VCaP (cell line): ENCODE data around the gene FAM234B.
"Not testable (repeated sequence)": the region's sequence is repeated elsewhere in the genome, so short reads cannot be mapped to it uniquely, and the experiment has no call there.

Experiments used
- H3K27ac ChIP-seq: fragments of 450-650 bp; 2 replicates; pipeline ENCODE4 v1.5.1; 2017
- CTCF ChIP-seq: fragments of 450-650 bp; conservative IDR thresholded peaks from 2 replicates; pipeline ENCODE4 v1.5.1; 2017; ENCODE audit warnings: mild to moderate bottlenecking, moderate library complexity

FAM234B gene

GRCh38 chr12:13045816-13046215 is 1.6 kb downstream of the FAM234B start:
- H3K27ac ChIP-seq: peak overlapping the region; percentile 85
- TF ChIP-seq CTCF: no peak

- H3K27ac ChIP-seq: peak overlapping the region; percentile 85
- TF ChIP-seq CTCF: no peak
These were observed 2.8 kb downstream of the FAM234B start for GRCh38 chr12:13046964-13047363.

GRCh38 chr12:13049816-13050215 is 5.6 kb downstream of the FAM234B start:
- peak overlapping the region; percentile 85 for H3K27ac ChIP-seq
- TF ChIP-seq CTCF: no peak

- peak overlapping the region; percentile 85 for H3K27ac ChIP-seq
- no peak for TF ChIP-seq CTCF
These were observed 8.2 kb downstream of the FAM234B start for GRCh38 chr12:13052421-13052820.

GRCh38 chr12:13053617-13054016 is 9.4 kb downstream of the FAM234B start:
- not testable (repeated sequence) for H3K27ac ChIP-seq

- H3K27ac ChIP-seq: no peak overlapping the region
- no peak for TF ChIP-seq CTCF
These were observed 16.4 kb downstream of the FAM234B start for GRCh38 chr12:13060581-13060980.

- no peak for TF ChIP-seq CTCF
- peak overlapping the region; percentile 27; the same call in 1 of the 2 replicates for H3K27ac ChIP-seq
These were observed 17.2 kb downstream of the FAM234B start for GRCh38 chr12:13061377-13061776.

- no peak overlapping the region; the same call in 1 of the 2 replicates for H3K27ac ChIP-seq
- TF ChIP-seq CTCF: no peak
These were observed 18.5 kb downstream of the FAM234B start for GRCh38 chr12:13062669-13063068.
